Panc1 (cell line): Measurements from ENCODE around the gene BTBD9. TPM values are rescaled to one million over a fixed set of nuclear protein-coding genes. Genes with fewer than 3 reads are reported as not detected.

Source experiments
- ATAC-seq: fragments of 200-7000 bp; cut with Tn5 transposase; 2 replicates; pipeline ENCODE4 v1.9.1; 2020; ENCODE audit warnings: mild to moderate bottlenecking, moderate library complexity
- BruUV-seq: library from RNA; stranded (reverse); fragments of 400-500 nt; replicated peaks from 2 replicates; lab custom pipeline; 2021; lab: Mats Ljungman, UMichigan
- CTCF ChIA-PET: fragments of 300-600 bp; sonication (Branson Sonifier 250); formaldehyde crosslinking; loops from one replicate; lab custom pipeline; 2022; ENCODE audit warnings: antibody characterized with exemption; lab: Charles Lee
- POLR2A ChIA-PET: fragments of 300-600 bp; sonication (Branson Sonifier 250); formaldehyde crosslinking; loops from one replicate; lab custom pipeline; 2022; ENCODE audit warnings: antibody characterized with exemption; lab: Charles Lee
- DNase-seq: peaks from one replicate; pipeline ENCODE4 v3.0.0-alpha.2; 2010; ENCODE audit warnings: low read depth, low spot score
- H3K27ac ChIP-seq: 2 replicates; pipeline ENCODE4 v1.5.1; 2011; ENCODE audit warnings: mild to moderate bottlenecking, low read length, inconsistent platforms
- H3K27me3 ChIP-seq: fragments of 200-500 bp; sonication (Bioruptor generic); 2 replicates; pipeline ENCODE4 v1.6.0; 2014; ENCODE audit warnings: low read length, inconsistent platforms; ENCODE audit not compliant: control insufficient read depth, insufficient read depth
- H3K36me3 ChIP-seq: fragments of 200-500 bp; sonication (Bioruptor generic); 2 replicates; pipeline ENCODE4 v1.5.1; 2014; ENCODE audit warnings: inconsistent platforms, mild to moderate bottlenecking, low read length, moderate library complexity; ENCODE audit not compliant: control insufficient read depth, insufficient read depth
- H3K4me1 ChIP-seq: 2 replicates; pipeline ENCODE4 v1.5.1; 2011; ENCODE audit warnings: inconsistent platforms, mild to moderate bottlenecking, low read length, moderate library complexity; ENCODE audit not compliant: control insufficient read depth, insufficient read depth
- H3K4me3 ChIP-seq, 2 experiments: 2 replicates each; pipeline ENCODE4 v1.5.1; 2011 to 2012; ENCODE audit warnings: low read depth in 2 of 2, low read length in 2 of 2, mild to moderate bottlenecking in 2 of 2, inconsistent platforms in 1 of 2, moderate library complexity in 1 of 2
- H3K9me3 ChIP-seq: fragments of 200-500 bp; sonication (Bioruptor generic); 2 replicates; pipeline ENCODE4 v1.5.1; 2014; ENCODE audit warnings: low read depth, mild to moderate bottlenecking, inconsistent platforms, low read length, moderate library complexity; ENCODE audit not compliant: control insufficient read depth, insufficient read depth
- POLR2AphosphoS5 ChIP-seq: IDR thresholded peaks from 2 replicates; pipeline ENCODE4 v1.6.1; 2012; ENCODE audit warnings: mild to moderate bottlenecking, low read depth, low read length, moderate library complexity
- SIN3A ChIP-seq: IDR thresholded peaks from 2 replicates; pipeline ENCODE4 v1.6.1; 2012; ENCODE audit warnings: low read depth, mild to moderate bottlenecking, low read length, moderate library complexity, borderline replicate concordance; ENCODE audit not compliant: insufficient read depth
- TCF7L2 ChIP-seq: IDR thresholded peaks from 2 replicates; pipeline ENCODE4 v1.6.1; 2011; ENCODE audit warnings: mild to moderate bottlenecking, low read depth, low read length, inconsistent platforms
- in situ Hi-C: cut with HindIII; loops from 2 replicates; pipeline ENCODE4 v1.10.0; 2016; ENCODE audit warnings: low sequenced_read_pairs, low pct_unique_long_range_greater_than_20kb
- intact Hi-C: fragments of 100-400 bp; cut with micrococcal nuclease; formaldehyde crosslinking; loops from one replicate; pipeline ENCODE4 v1.10.0; 2022; ENCODE audit not compliant: unreplicated experiment
- total RNA-seq: library from RNA; stranded (reverse); gene quantifications from one replicate; pipeline ENCODE4 v1.2.1, GENCODE V29; 2021; ENCODE audit not compliant: unreplicated experiment
- TF ChIP-seq, protein P1 (sequence below), 2 experiments: IDR thresholded peaks; 2 replicates each; pipeline ENCODE4 v1.6.1; 2011 to 2012; ENCODE audit warnings: low read depth in 2 of 2, control low read depth in 1 of 2, low read length in 1 of 2, mild to moderate bottlenecking in 1 of 2, moderate library complexity in 1 of 2; ENCODE audit not compliant: insufficient read depth in 1 of 2
- TF ChIP-seq, protein P2 (sequence below): fragments of 450-650 bp; IDR thresholded peaks from 2 replicates; pipeline ENCODE4 v1.5.1; 2017; ENCODE audit warnings: mild to moderate bottlenecking

The BTBD9 gene
- total RNA-seq, 1 experiment from 2014 or later, result 12.8 TPM

DNA sequence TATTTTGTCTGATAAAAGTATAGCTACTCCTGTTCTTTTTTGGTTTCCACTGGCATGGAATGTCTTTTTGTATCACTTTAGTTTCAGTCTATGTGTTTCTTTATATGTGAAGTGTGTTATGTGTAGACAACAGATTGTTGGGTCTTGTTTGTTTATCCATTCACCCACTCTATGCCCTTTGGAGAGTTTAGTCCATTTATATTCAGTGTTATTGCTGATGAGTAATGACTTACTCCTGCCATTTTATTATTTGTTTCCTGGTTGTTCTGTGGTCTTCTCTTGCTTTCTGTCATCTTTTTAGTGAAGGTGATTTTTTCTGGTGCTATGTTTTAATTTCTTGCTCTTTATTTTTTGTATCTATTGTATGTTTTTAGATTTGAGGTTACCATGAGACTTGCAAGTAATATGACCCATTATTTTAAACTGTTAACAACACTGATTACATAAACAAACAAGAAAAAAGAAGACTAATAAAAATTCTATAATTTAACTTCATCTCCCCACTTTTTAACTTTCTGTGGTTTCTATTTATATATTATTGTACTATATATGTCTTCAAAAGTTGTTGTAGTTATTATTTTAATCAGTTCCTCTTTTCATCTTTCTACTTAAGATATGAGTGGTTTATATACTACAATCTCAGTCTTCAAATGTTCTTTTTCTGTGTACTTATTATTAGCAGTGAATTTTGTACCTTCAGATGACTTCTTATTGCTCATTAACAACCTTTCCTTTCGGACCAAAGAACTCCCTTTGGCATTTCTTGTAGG, 323.4 kb downstream of the BTBD9 start:
- H3K27ac ChIP-seq, result no peak overlapping the region
- intact Hi-C loops (no loop called here), in situ Hi-C loops (no loop called here)
- ChIA-PET CTCF (no interaction called here), POLR2A (no interaction called here)
- ATAC-seq (no peak), DNase-seq (no peak)
- H3K4me3 ChIP-seq, result no peak overlapping the region
- H3K27me3 ChIP-seq, result no peaks in the 10 kb centered on the region
- H3K9me3 ChIP-seq, result no peaks in the 10 kb centered on the region
- TF ChIP-seq, protein P1, sequence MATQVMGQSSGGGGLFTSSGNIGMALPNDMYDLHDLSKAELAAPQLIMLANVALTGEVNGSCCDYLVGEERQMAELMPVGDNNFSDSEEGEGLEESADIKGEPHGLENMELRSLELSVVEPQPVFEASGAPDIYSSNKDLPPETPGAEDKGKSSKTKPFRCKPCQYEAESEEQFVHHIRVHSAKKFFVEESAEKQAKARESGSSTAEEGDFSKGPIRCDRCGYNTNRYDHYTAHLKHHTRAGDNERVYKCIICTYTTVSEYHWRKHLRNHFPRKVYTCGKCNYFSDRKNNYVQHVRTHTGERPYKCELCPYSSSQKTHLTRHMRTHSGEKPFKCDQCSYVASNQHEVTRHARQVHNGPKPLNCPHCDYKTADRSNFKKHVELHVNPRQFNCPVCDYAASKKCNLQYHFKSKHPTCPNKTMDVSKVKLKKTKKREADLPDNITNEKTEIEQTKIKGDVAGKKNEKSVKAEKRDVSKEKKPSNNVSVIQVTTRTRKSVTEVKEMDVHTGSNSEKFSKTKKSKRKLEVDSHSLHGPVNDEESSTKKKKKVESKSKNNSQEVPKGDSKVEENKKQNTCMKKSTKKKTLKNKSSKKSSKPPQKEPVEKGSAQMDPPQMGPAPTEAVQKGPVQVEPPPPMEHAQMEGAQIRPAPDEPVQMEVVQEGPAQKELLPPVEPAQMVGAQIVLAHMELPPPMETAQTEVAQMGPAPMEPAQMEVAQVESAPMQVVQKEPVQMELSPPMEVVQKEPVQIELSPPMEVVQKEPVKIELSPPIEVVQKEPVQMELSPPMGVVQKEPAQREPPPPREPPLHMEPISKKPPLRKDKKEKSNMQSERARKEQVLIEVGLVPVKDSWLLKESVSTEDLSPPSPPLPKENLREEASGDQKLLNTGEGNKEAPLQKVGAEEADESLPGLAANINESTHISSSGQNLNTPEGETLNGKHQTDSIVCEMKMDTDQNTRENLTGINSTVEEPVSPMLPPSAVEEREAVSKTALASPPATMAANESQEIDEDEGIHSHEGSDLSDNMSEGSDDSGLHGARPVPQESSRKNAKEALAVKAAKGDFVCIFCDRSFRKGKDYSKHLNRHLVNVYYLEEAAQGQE (IDR thresholded peaks at IDR 0.05; ENCODE audit: insufficient read depth in 1 of 2, low read depth in 2 of 2, low read length in 1 of 2), result no peak
- TF ChIP-seq, protein P2, sequence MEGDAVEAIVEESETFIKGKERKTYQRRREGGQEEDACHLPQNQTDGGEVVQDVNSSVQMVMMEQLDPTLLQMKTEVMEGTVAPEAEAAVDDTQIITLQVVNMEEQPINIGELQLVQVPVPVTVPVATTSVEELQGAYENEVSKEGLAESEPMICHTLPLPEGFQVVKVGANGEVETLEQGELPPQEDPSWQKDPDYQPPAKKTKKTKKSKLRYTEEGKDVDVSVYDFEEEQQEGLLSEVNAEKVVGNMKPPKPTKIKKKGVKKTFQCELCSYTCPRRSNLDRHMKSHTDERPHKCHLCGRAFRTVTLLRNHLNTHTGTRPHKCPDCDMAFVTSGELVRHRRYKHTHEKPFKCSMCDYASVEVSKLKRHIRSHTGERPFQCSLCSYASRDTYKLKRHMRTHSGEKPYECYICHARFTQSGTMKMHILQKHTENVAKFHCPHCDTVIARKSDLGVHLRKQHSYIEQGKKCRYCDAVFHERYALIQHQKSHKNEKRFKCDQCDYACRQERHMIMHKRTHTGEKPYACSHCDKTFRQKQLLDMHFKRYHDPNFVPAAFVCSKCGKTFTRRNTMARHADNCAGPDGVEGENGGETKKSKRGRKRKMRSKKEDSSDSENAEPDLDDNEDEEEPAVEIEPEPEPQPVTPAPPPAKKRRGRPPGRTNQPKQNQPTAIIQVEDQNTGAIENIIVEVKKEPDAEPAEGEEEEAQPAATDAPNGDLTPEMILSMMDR, result no peak
- no peak for TF ChIP-seq SIN3A
- TF ChIP-seq TCF7L2, result no peak
- no peak for TF ChIP-seq POLR2AphosphoS5
- no peaks in the 10 kb centered on the region for H3K4me1 ChIP-seq
- no peaks in the 10 kb centered on the region for H3K36me3 ChIP-seq
- no TSS peak for BruUV-seq

DNA sequence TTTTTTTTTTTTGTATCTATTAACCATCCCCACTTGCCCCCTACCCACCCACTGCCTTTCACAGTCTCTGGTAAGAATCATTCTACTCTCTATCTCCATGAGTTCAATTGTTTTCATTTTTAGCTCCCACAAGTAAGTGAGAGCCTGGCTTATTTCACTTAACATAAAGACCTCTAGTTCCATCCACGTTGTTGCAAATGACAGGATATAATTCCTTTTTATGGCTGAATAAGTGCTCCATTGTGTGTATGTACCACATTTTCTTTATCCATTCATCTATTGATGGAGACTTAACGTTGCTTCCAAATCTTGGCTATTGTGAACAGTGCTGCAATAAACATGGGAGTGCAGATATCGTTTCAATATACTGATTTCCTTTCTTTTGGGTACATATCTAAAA, 328.5 kb downstream of the BTBD9 start:
- DNase-seq, result no peak
- in situ Hi-C loops, result no loop called here
- Histone ChIP-seq H3K9me3 (no peaks in the 10 kb centered on the region), H3K27me3 (no peaks in the 10 kb centered on the region), H3K27ac (no peak overlapping the region), H3K4me1 (no peaks in the 10 kb centered on the region), H3K4me3 (no peak overlapping the region), H3K36me3 (no peaks in the 10 kb centered on the region)
- BruUV-seq, result no TSS peak
- intact Hi-C loops, result no loop called here
- ChIA-PET CTCF (no interaction called here), POLR2A (no interaction called here)
- no peak for TF ChIP-seq SIN3A
- TF ChIP-seq, protein P1 (IDR thresholded peaks at IDR 0.05; ENCODE audit: insufficient read depth in 1 of 2, low read depth in 2 of 2, low read length in 1 of 2), result no peak
- no peak for TF ChIP-seq TCF7L2
- TF ChIP-seq POLR2AphosphoS5, result no peak
- no peak for ATAC-seq
